IPS-15b (cell line): Measurements from ENCODE around the gene VPS11.
"Not testable (repeated sequence)": the region's sequence is repeated elsewhere in the genome, so short reads cannot be mapped to it uniquely, and the experiment has no call there.

Source experiments
- H3K27me3 ChIP-seq: one replicate; pipeline ENCODE4 v1.6.1; 2013; ENCODE audit warnings: low read length; ENCODE audit not compliant: control insufficient read depth, insufficient read depth
- H3K36me3 ChIP-seq: one replicate; pipeline ENCODE4 v1.6.1; 2013; ENCODE audit warnings: low read length; ENCODE audit not compliant: control insufficient read depth, insufficient read depth
- H3K4me1 ChIP-seq: one replicate; pipeline ENCODE4 v1.6.1; 2013; ENCODE audit warnings: mild to moderate bottlenecking, low read length; ENCODE audit not compliant: control insufficient read depth, insufficient read depth
- H3K4me3 ChIP-seq: one replicate; pipeline ENCODE4 v1.5.1; 2013; ENCODE audit warnings: low read depth, low read length
- H3K9ac ChIP-seq: one replicate; pipeline ENCODE4 v1.6.1; 2013; ENCODE audit warnings: low read depth, mild to moderate bottlenecking, low read length
- H3K9me3 ChIP-seq: one replicate; pipeline ENCODE4 v1.6.1; 2013; ENCODE audit warnings: mild to moderate bottlenecking, low read length; ENCODE audit not compliant: control insufficient read depth, insufficient read depth

The VPS11 gene

GRCh38 chr11:119099711-119100110, 32.1 kb downstream of the VPS11 start:
- Histone ChIP-seq H3K4me3 (no peak overlapping the region), H3K27me3 (no peaks in the 10 kb centered on the region), H3K9ac (no peak overlapping the region), H3K9me3 (no peaks in the 10 kb centered on the region), H3K36me3 (peaks cover 10% of the 10 kb centered on the region), H3K4me1 (peaks cover 6% of the 10 kb centered on the region)

GRCh38 chr11:119100246-119100970, 32.8 kb downstream of the VPS11 start:
- Histone ChIP-seq H3K27me3 (no peaks in the 10 kb centered on the region), H3K9ac (peak overlapping the region; percentile 16), H3K9me3 (no peaks in the 10 kb centered on the region), H3K4me1 (peaks cover 6% of the 10 kb centered on the region), H3K4me3 (peak overlapping the region; percentile 80), H3K36me3 (peaks cover 10% of the 10 kb centered on the region)

DNA sequence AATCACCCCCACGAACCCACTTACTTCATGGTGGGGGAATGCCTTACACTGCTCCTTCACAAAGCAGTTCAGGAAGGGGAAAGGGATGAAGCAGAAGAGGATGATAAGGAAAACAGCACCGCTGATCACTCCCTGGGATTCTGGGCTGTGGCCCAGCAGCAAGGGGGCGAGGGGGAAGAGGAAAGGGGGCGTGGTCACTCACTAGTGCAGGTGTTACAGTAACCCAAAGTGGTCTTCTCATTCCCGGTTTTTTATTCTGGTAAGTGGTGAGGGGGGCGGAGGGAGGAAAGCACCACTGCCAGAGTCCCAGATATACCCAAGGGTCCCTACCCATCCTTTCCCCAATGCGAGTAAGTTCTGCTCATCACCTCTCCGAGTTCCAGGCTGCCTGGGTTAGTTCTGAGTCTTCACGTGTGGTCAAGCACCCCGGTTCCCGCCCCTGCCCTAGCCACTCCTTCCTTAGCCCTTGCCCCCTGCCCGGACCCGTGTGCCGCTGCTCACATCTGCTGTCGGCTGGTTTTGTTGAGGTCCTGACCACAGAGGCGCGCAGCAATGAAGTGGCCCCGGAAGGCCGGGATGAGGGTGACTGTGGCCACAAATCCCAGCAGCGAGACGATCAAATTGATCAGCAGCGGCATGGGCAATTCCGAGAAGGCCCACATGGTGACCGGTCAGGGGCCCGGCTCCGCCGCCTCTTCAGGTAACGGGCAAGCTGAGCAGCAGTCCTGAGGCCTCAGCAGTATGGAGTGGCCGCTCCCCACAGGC, 33.6 kb downstream of the VPS11 start:
- H3K27me3 ChIP-seq, result no peaks in the 10 kb centered on the region
- H3K9ac ChIP-seq, result peak overlapping the region; percentile 71
- no peaks in the 10 kb centered on the region for H3K9me3 ChIP-seq
- H3K36me3 ChIP-seq, result peaks cover 10% of the 10 kb centered on the region
- peaks cover 7% of the 10 kb centered on the region for H3K4me1 ChIP-seq
- peak overlapping the region; percentile 80 for H3K4me3 ChIP-seq

DNA sequence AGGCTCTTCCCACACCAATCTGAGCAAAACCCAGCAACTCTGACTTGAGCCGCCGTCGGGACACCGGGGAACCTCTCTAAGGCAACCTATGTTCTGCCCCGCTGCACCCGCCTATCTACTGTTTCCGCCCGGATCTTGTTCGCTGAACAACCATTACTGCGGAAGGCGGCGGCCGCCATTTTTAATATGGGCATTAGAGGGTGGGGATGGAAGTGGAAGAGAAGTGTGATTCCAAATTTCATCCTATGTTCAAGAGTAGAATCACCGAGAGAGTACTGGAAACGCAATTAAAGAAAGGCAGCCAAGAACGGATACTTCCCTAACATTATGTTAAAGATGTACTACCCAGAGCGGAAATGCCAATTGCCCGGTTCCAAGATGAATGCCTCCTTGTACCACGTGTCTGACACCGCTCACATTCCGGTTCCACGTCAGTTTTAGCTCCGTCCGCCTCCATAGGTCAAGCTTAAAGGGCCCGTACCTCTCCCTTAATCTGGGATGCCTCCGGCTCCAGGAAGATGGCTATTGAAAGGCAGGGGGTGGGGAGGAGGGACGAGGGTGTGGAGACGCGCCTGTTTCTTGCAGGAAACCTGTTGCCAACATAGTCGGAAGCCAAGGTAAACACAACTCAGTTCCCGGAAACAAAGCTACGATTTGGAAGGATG, 34.3 kb downstream of the VPS11 start, which contains the start of gene DPAGT1:
Gene DPAGT1 (minus strand): TSS at position 95 of the 665 bp plus-strand sequence. CDS start 198 bp downstream, outside the sequence.
- Histone ChIP-seq H3K27me3 (no peaks in the 10 kb centered on the region), H3K9ac (peak within 1 kb of the TSS; percentile 92), H3K36me3 (peaks cover 10% of the 10 kb centered on the region), H3K4me1 (peaks cover 12% of the 10 kb centered on the region), H3K9me3 (no peaks in the 10 kb centered on the region), H3K4me3 (peak within 1 kb of the TSS; percentile 80)

DNA sequence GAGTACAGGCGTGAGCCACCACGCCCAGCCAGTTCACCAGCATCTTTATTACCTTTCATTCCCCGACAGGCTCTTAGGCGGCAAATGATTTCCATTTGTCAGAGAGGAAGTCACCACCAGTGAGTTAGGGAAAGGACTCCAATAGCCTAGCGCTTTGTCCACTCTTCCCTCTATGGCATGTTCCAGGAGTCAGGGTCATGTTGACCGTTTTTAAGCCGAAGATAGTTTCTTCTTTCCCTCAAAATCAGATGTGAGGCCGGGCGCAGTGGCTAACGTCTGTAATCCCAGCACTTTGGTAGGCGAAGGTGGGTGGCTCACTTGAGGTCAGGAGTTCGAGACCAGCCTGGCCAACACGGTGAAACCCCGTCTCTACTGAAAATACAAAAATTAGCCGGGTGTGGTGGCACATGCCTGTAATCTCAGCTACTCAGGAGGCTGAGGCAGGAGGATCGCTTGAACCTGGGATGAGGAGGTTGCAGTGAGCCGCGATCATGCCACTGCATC, 35.6 kb downstream of the VPS11 start:
- not testable (repeated sequence) for H3K27me3 ChIP-seq, H3K9ac ChIP-seq, H3K36me3 ChIP-seq, H3K9me3 ChIP-seq
- Histone ChIP-seq H3K4me1 (peaks cover 12% of the 10 kb centered on the region), H3K4me3 (peak overlapping the region; percentile 33)

GRCh38 chr11:119103793-119104192, 36.2 kb downstream of the VPS11 start:
- Histone ChIP-seq H3K9ac (no peak overlapping the region), H3K4me1 (peaks cover 16% of the 10 kb centered on the region), H3K4me3 (no peak overlapping the region), H3K27me3 (peaks cover 10% of the 10 kb centered on the region), H3K36me3 (no peaks in the 10 kb centered on the region), H3K9me3 (no peaks in the 10 kb centered on the region)

DNA sequence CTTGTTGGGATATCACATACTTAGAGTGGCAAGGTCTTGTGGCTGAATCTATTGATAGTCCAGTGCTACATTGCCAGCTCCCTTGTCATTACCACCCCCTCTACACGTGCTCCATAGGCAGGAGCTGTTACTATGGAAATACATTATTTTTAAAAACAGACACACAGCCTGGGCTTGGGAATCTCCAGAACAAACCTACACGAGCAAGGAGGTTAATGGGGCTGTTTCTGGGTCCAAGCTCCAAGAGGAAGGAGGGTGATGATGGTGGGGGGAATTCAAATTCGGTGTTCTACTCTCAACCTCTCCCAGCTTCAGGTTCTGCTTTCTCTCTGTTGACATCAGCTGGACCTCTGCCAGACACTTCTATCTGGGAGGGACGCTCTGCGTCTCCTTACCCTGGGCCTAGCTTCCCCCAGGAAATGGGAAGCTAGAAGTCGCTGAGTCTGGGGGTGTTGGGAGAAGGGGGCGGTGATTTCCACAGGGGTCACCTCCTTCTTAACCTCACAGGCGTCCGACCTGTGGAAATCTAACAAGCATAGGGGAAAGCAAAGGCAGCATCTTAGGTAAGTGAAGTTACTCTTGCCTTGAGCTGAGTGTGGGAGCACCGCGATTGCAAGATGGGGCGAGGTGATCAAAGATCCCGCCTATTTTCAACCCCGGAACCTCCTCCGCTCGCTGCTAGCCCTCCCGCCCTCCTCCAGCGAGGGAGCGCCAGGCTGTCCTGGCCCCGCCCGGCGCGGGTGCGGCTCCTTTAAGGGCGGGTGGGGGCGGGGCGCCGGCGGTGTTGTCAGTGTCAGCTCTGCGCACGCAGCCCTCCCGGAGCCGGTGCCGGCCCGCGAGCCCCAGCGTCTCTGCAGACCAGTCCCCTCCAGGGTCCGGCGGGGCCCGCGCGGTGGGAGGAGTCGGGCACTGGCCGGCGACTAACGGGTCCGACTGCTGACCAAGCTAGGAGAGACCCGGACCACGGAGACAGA, 39.2 kb downstream of the VPS11 start, which contains the start of gene C2CD2L:
Gene C2CD2L (plus strand): TSS at position 781 of the 974 bp plus-strand sequence. CDS start 398 bp downstream, outside the sequence.
- no peaks in the 10 kb centered on the region for H3K36me3 ChIP-seq
- no peaks in the 10 kb centered on the region for H3K9me3 ChIP-seq
- H3K27me3 ChIP-seq, result peaks cover 16% of the 10 kb centered on the region
- H3K4me1 ChIP-seq, result peaks cover 12% of the 10 kb centered on the region
- H3K9ac ChIP-seq, result peak within 1 kb of the TSS; percentile 16
- peak within 1 kb of the TSS; percentile 72 for H3K4me3 ChIP-seq

GRCh38 chr11:119107538-119108145, 40.0 kb downstream of the VPS11 start:
- Histone ChIP-seq H3K4me3 (peak overlapping the region; percentile 62), H3K9ac (peak overlapping the region; percentile 2), H3K27me3 (peaks cover 16% of the 10 kb centered on the region), H3K4me1 (peaks cover 12% of the 10 kb centered on the region), H3K36me3 (no peaks in the 10 kb centered on the region), H3K9me3 (no peaks in the 10 kb centered on the region)

DNA sequence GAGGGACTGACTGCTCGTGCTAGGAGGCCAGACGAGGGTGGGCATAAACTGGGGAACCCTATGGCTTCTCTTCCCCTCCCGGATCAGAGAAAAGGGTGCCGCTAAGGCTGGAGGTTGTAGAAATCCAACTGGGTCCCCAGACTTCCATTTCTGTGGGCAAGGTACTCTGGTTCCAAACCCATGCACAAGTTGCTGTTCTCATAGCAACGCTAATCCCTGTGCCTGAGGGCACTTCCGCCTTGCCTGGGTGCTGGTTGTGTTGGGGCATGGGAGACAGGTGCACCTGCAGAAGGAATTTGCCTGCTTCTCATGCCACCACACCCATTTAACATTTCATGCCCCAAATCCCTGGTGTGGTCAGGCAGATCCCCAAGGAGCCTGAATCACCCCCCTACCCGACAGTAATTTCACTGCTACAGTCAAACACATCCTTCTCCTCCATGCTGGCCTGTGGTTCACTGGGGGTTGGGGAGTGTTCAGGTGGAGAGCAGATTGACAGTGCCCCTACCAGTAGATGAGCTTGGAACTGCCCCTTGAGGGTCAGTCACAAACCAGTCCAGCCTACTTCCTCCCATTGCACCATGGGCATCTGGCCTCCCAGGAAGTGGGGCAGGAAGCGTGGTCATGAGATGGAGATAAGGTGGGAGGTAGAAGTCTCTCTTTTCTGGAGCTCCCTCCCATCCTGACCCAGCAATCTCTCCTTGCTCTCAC, 40.7 kb downstream of the VPS11 start:
- H3K36me3 ChIP-seq, result no peaks in the 10 kb centered on the region
- H3K9ac ChIP-seq, result peak overlapping the region; percentile 2

GRCh38 chr11:119108857-119109221, 41.2 kb downstream of the VPS11 start:
- no peak overlapping the region for H3K4me3 ChIP-seq

More for the DNA sequence above, 40.7 kb downstream of the VPS11 start:
- H3K9me3 ChIP-seq, result no peaks in the 10 kb centered on the region
- peaks cover 10% of the 10 kb centered on the region for H3K4me1 ChIP-seq
- peak overlapping the region; percentile 62 for H3K4me3 ChIP-seq
- H3K27me3 ChIP-seq, result peaks cover 16% of the 10 kb centered on the region

More at GRCh38 chr11:119108857-119109221, 41.2 kb downstream of the VPS11 start:
- Histone ChIP-seq H3K9ac (no peak overlapping the region), H3K4me1 (peaks cover 10% of the 10 kb centered on the region), H3K9me3 (no peaks in the 10 kb centered on the region), H3K36me3 (peaks cover under 1% of the 10 kb centered on the region), H3K27me3 (peaks cover 16% of the 10 kb centered on the region)
